CD4-positive, alpha-beta T cell treated with Interleukin-6 for 4 hours (primary cell): ENCODE measurements around the gene DOHH.

Source experiments
- DNase-seq: peaks from one replicate; pipeline ENCODE4 v3.0.0-alpha.2; 2020; ENCODE audit warnings: mixed read lengths

DOHH gene, protein sequence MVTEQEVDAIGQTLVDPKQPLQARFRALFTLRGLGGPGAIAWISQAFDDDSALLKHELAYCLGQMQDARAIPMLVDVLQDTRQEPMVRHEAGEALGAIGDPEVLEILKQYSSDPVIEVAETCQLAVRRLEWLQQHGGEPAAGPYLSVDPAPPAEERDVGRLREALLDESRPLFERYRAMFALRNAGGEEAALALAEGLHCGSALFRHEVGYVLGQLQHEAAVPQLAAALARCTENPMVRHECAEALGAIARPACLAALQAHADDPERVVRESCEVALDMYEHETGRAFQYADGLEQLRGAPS

GRCh38 chr19:3500429-3501101 lies at the start of gene DOHH:
DOHH (minus strand) TSS chr19:3500674; CDS start chr19:3496814, 3,860 bp downstream.
- DNase-seq, result peak; percentile 98

- DNase-seq, result no peak
Observed at GRCh38 chr19:3549816-3550215, 49.3 kb upstream of the DOHH start.

DNA sequence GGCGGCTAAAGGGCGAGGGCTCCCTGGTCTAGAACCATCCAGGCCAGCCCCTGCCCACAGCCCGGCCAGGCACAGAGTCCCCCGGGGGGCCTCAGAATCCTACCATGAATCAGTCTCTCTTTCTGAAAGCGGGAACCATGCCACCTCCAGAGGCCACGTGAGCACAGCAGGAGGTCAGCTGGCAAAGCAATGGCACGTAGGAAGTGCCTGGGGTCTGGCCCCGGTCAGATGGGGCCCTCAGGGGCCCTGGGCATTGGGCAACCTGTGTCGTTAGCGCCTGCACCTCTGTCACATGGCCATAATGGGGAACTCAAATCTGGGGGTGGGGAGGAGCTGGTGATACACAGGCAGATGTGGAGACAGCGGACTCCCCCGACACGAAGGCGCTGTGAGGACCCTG lies 48.1 kb upstream of the DOHH start:
- DNase-seq, result no peak

DNA sequence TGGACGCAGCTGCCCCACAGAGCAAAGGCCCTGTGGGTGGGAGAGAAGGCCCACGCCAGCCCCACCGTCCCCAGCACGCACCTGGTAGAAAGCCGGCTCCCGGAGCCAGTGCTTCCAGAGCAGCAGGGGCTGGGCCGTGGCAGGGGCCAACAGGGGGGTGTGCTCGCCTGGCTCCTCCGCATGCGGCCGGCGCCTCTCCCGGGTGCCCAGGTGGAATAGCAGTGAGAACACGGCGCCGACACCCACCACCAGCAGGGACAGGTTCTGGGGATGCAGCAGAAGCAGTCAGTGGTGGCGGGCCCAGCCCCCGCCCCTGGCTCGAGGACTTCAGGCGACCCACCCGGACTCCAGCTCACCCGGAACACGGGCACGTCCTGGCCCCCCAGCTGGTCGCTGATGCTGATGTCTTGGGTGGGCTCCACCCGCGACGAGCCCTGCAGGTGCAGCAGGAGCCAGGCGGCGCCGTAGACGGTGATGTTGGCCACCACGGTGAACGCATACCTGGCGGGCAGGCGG lies 47.4 kb upstream of the DOHH start:
- no peak for DNase-seq

GRCh38 chr19:3547301-3547731 lies 46.8 kb upstream of the DOHH start:
- DNase-seq, result peak; percentile 49

- DNase-seq, result no peak
Observed at GRCh38 chr19:3546119-3546518, 45.6 kb upstream of the DOHH start.

- DNase-seq, result no peak
Observed at GRCh38 chr19:3545669-3546034, 45.2 kb upstream of the DOHH start.

DNA sequence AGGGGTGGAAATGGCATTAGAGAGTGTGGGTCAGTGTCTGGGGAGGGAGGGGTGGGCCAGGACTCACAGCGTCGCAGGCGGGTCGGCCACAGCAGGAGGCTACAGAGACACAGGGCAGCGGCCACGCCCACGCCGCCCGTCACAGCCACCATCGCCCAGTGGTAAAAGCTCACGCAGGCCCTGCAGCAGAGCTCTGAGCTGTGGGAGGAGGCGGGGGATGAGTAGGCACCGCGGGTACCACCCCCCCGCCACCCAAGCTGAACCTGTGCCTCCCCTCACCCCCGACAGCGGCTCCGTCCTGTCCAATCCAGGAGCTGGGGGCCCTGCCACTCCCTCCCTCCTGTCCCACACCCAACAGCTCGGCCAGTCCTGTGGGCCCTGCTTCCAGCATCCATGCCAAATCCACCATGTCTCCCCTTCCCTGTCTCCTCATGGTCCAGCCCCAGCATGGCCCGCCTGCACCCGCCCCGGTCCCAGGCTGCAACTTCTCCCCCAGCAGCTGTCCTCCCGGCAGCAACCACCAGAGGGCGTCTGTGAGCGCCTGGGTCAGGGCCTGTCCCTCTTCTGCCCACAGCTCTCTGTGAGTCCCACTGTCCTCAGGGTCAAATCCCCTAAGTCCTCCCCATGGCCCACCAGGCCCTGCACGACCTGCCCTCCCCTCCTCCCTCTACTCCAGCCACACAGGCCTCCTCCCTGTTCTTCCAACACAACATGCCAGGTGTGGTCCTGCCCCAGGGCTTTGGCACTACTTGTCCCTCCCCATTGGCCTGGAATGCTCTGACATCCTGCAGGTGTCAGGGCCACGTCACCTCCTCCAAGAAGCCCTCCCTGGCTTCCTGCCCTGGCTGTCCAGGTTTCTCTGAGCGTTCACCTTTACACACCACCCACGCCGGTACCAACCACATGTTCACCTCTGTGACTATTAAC lies 44.5 kb upstream of the DOHH start:
- DNase-seq, result peak; percentile 81

DNA sequence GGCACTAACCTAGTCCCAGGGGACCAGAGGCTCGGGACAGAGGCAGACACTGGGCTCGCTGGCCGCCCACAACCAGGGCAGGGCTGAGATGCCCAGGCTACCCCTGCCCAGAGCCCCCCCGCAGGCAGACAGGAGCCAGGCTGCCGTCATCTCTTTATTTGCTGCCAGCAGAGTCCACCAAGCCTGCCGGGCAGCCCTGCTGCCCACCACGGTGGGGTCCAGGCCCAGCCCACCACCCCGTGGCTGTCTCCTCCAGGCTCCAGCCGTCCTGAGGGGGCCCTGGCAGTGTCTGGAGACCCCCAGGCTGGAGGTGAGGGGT lies 43.5 kb upstream of the DOHH start:
- no peak for DNase-seq

- no peak for DNase-seq
Observed at GRCh38 chr19:3543150-3544057, 42.9 kb upstream of the DOHH start.

- no peak for DNase-seq
Observed at GRCh38 chr19:3539756-3540118, 39.3 kb upstream of the DOHH start.

- no peak for DNase-seq
Observed at GRCh38 chr19:3538965-3539755, 38.7 kb upstream of the DOHH start, which contains the start of gene TEKTIP1. TEKTIP1 (plus strand) TSS chr19:3539174; CDS start chr19:3539178, 4 bp downstream.

DNA sequence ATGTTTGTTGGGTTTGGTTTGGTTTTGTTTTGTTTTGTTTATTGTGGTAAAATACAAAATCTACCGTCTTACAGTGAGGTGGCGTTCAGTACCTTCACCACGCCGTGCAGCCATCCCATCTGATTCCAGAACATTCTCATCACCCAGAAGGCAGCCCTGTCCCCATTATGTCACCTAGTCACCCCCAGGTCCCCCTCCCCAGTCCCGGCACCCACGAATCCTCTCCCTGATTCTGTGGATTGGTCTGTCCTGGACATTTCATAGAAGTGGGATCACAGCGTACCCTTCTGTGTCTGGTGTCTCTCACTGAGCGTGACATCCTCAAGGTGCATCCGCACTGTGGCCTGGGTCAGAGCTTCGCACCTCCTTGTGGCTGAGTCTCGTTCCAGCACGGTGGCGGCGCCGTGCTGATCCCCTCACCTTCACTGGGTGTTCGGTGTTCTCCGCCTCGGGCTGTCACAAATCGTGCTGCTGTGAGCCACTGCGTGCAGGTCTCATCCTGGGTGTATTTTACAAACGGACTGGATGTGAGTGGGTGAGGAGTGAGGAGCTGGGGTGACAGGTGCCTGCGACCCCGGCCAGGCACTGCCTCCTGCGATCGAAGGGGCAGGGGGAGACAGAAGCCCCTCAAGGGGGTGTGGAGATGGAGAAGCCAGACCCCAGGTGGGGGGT lies 37.9 kb upstream of the DOHH start:
- DNase-seq, result no peak

GRCh38 chr19:3537438-3538240 lies 37.2 kb upstream of the DOHH start:
- DNase-seq, result no peak

- DNase-seq, result no peak
Observed at GRCh38 chr19:3537101-3537437, 36.6 kb upstream of the DOHH start.

GRCh38 chr19:3536429-3537100 lies 36.1 kb upstream of the DOHH start:
- DNase-seq, result no peak

- DNase-seq, result no peak
Observed at GRCh38 chr19:3535981-3536380, 35.5 kb upstream of the DOHH start.

- DNase-seq, result no peak
Observed at GRCh38 chr19:3535563-3535965, 35.1 kb upstream of the DOHH start.

DNA sequence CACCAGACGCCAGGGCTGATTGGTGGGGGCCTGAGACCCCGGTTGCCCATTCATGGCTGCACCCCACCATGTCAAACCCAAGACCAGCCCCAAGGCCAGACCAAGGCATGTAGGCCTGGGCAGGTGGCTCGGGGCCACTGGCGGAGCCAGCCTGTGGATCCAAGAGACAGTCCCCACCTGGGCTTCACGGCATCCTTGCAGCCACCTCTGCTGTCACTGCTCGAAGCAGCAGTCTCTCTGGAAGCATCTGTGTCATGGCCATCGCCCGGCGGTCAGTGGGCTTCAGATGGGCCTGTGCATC lies 34.7 kb upstream of the DOHH start:
- DNase-seq, result no peak
